CD4-positive, alpha-beta T cell treated with Interleukin-6 for 4 hours (primary cell): ENCODE data around the gene LARGE1.

Experiments used
- DNase-seq: peaks from one replicate; pipeline ENCODE4 v3.0.0-alpha.2; 2020; ENCODE audit warnings: mixed read lengths

Gene LARGE1

GRCh38 chr22:33920197-33920540, at the start of gene LARGE1:
TSS of gene LARGE1 (minus strand) at chr22:33920476.
- DNase-seq: no peak

- DNase-seq: no peak
These were observed 48.8 kb upstream of the LARGE1 start for GRCh38 chr22:33969045-33969444.

- DNase-seq: no peak
These were observed 43.8 kb upstream of the LARGE1 start for GRCh38 chr22:33964121-33964520.

- no peak for DNase-seq
These were observed 42.1 kb upstream of the LARGE1 start for GRCh38 chr22:33962409-33962808.

GRCh38 chr22:33958741-33959140, 38.5 kb upstream of the LARGE1 start:
- no peak for DNase-seq

GRCh38 chr22:33957086-33957485, 36.8 kb upstream of the LARGE1 start:
- DNase-seq: no peak

GRCh38 chr22:33952776-33953175, 32.5 kb upstream of the LARGE1 start:
- no peak for DNase-seq

- DNase-seq: no peak
These were observed 20.5 kb upstream of the LARGE1 start for GRCh38 chr22:33940741-33941140.

GRCh38 chr22:33932997-33933396, 12.7 kb upstream of the LARGE1 start:
- no peak for DNase-seq

GRCh38 chr22:33931406-33931805, 11.1 kb upstream of the LARGE1 start:
- DNase-seq: no peak

GRCh38 chr22:33927752-33928151, 7.5 kb upstream of the LARGE1 start:
- no peak for DNase-seq

GRCh38 chr22:33925194-33925593, 4.9 kb upstream of the LARGE1 start:
- no peak for DNase-seq

- peak; percentile 12 for DNase-seq
These were observed 3.5 kb upstream of the LARGE1 start for GRCh38 chr22:33923660-33924246.

GRCh38 chr22:33923033-33923432, 2.8 kb upstream of the LARGE1 start:
- DNase-seq: no peak

- DNase-seq: no peak
These were observed 2.0 kb upstream of the LARGE1 start for GRCh38 chr22:33922349-33922681.

GRCh38 chr22:33921525-33922348, 1.5 kb upstream of the LARGE1 start:
- peak; percentile 10 for DNase-seq

GRCh38 chr22:33920927-33921524, 750 bp upstream of the LARGE1 start:
- peak; percentile 82 for DNase-seq

- no peak for DNase-seq
These were observed 682 bp downstream of the LARGE1 start for GRCh38 chr22:33919391-33920196.

- DNase-seq: no peak
These were observed 1.5 kb downstream of the LARGE1 start for GRCh38 chr22:33918676-33919365.

GRCh38 chr22:33917744-33918406, 2.4 kb downstream of the LARGE1 start:
- no peak for DNase-seq

- DNase-seq: no peak
These were observed 5.6 kb downstream of the LARGE1 start for GRCh38 chr22:33914699-33915098.

GRCh38 chr22:33914131-33914530, 6.1 kb downstream of the LARGE1 start:
- DNase-seq: no peak
